Liver (tissue), 9 donors: ENCODE measurements around the gene DNAH3. TPM values are rescaled to one million over a fixed set of nuclear protein-coding genes. Genes with fewer than 3 reads are reported as not detected.

Experiments used
- DNase-seq: peaks from one replicate; pipeline ENCODE4 v3.0.0-alpha.2; 2017; ENCODE audit warnings: low spot score
- H3K27ac ChIP-seq, 2 donors: one replicate each; pipeline ENCODE4 v1.7.0; 2013; ENCODE audit warnings: inconsistent platforms in 2 of 2, low read length in 2 of 2, control low read depth in 1 of 2, low read depth in 1 of 2, mild to moderate bottlenecking in 1 of 2
- H3K27me3 ChIP-seq, 4 donors: one replicate each; pipeline versions ENCODE4 v1.6.1 to v1.7.0; 2013; ENCODE audit warnings: low read length in 3 of 4, inconsistent platforms in 1 of 4, mild to moderate bottlenecking in 1 of 4, moderate library complexity in 1 of 4; ENCODE audit not compliant: control insufficient read depth in 4 of 4, insufficient read depth in 4 of 4
- H3K36me3 ChIP-seq, 4 donors: one replicate each; pipeline versions ENCODE4 v1.6.1 to v1.7.0; 2013; ENCODE audit warnings: low read length in 3 of 4, mild to moderate bottlenecking in 3 of 4, low read depth in 1 of 4, moderate library complexity in 1 of 4; ENCODE audit not compliant: control insufficient read depth in 4 of 4, insufficient read depth in 3 of 4
- H3K4me1 ChIP-seq, 4 donors: one replicate each; pipeline versions ENCODE4 v1.6.1 to v1.7.0; 2013; ENCODE audit warnings: low read length in 3 of 4, mild to moderate bottlenecking in 3 of 4, moderate library complexity in 1 of 4; ENCODE audit not compliant: control insufficient read depth in 4 of 4, insufficient read depth in 4 of 4
- H3K4me3 ChIP-seq, 3 donors: one replicate each; pipeline versions ENCODE4 v1.6.1 to v1.7.0; 2013; ENCODE audit warnings: low read length in 3 of 3, control low read depth in 1 of 3, low read depth in 1 of 3, mild to moderate bottlenecking in 1 of 3
- H3K9ac ChIP-seq, 2 donors: one replicate each; pipeline ENCODE4 v1.7.0; 2013; ENCODE audit warnings: low read length in 2 of 2, mild to moderate bottlenecking in 2 of 2, moderate library complexity in 2 of 2, control low read depth in 1 of 2, low read depth in 1 of 2
- H3K9me3 ChIP-seq, 4 donors: one replicate each; pipeline versions ENCODE4 v1.6.1 to v1.7.0; 2013; ENCODE audit warnings: low read length in 3 of 4; ENCODE audit not compliant: control insufficient read depth in 4 of 4
- CTCF ChIP-seq: fragments of 150-350 bp; IDR thresholded peaks from 2 replicates; pipeline ENCODE4 v1.5.1; 2017; ENCODE audit warnings: improper control_type of control experiment, low read depth, low read length; ENCODE audit not compliant: missing input control
- EGR1 ChIP-seq, 2 donors: IDR thresholded peaks; 2 replicates each; pipeline ENCODE4 v1.6.1; 2016 to 2018; ENCODE audit warnings: antibody characterized with exemption in 2 of 2, low read depth in 2 of 2
- FOXA1 ChIP-seq: IDR thresholded peaks from 2 replicates; pipeline ENCODE4 v1.6.1; 2016; ENCODE audit warnings: antibody characterized with exemption
- FOXA2 ChIP-seq: IDR thresholded peaks from 2 replicates; pipeline ENCODE4 v1.6.1; 2016; ENCODE audit warnings: antibody characterized with exemption
- HNF4G ChIP-seq: IDR thresholded peaks from 2 replicates; pipeline ENCODE4 v1.6.1; 2016; ENCODE audit warnings: antibody characterized with exemption
- JUND ChIP-seq, 2 donors: IDR thresholded peaks; 2 replicates each; pipeline ENCODE4 v1.6.1; 2016; ENCODE audit warnings: antibody characterized with exemption in 2 of 2
- MAX ChIP-seq: IDR thresholded peaks from 2 replicates; pipeline ENCODE4 v1.6.1; 2016; ENCODE audit warnings: antibody characterized with exemption
- NR2F2 ChIP-seq: IDR thresholded peaks from 2 replicates; pipeline ENCODE4 v1.6.1; 2016; ENCODE audit warnings: antibody characterized with exemption
- RAD21 ChIP-seq, 2 donors: IDR thresholded peaks; 2 replicates each; pipeline ENCODE4 v1.6.1; 2016; ENCODE audit warnings: antibody characterized with exemption in 2 of 2, mild to moderate bottlenecking in 2 of 2
- RXRA ChIP-seq, 2 donors: IDR thresholded peaks; 2 replicates each; pipeline ENCODE4 v1.6.1; 2017 to 2018; ENCODE audit warnings: antibody characterized with exemption in 2 of 2, mild to moderate bottlenecking in 1 of 2
- SP1 ChIP-seq: IDR thresholded peaks from 2 replicates; pipeline ENCODE4 v1.6.1; 2018; ENCODE audit warnings: antibody characterized with exemption, mild to moderate bottlenecking
- TAF1 ChIP-seq: conservative IDR thresholded peaks from 2 replicates; pipeline ENCODE4 v1.6.1; 2016; ENCODE audit warnings: antibody characterized with exemption, mild to moderate bottlenecking
- YY1 ChIP-seq: IDR thresholded peaks from 2 replicates; pipeline ENCODE4 v1.6.1; 2016; ENCODE audit warnings: antibody characterized with exemption, mild to moderate bottlenecking
- WGBS: extraction: QIAGEN DNeasy Blood & Tissue Kit; methylation state at CpG from one replicate; pipeline ENCODE4 v1.1.7; 2013; 5-methylcytosine and 5-hydroxymethylcytosine counted together
- polyA plus RNA-seq, 2 donors: library from polyadenylated mRNA; stranded (reverse) in 1 of 2; unstranded in 1 of 2; fragments of 200-250 nt in 1 of 2; fragments of >200 nt in 1 of 2; fragmentation: Nextera tagmentation in 1 of 2; extraction: Ambion mirVana in 1 of 2; gene quantifications; one replicate each; pipeline versions ENCODE4 v1.2.1 to v1.2.3, GENCODE V29; 2013 to 2015
- total RNA-seq, 2 donors: library from RNA; depleted of rRNA; stranded (reverse); fragments of >200 nt; gene quantifications; one replicate each; pipeline ENCODE4 v1.2.3, GENCODE V29; 2014
- TF ChIP-seq, protein P1 (sequence below): IDR thresholded peaks from 2 replicates; pipeline ENCODE4 v1.6.1; 2016; ENCODE audit warnings: antibody characterized with exemption
- TF ChIP-seq, protein P2 (sequence below): IDR thresholded peaks from 2 replicates; pipeline ENCODE4 v1.6.1; 2016; ENCODE audit warnings: antibody characterized with exemption, mild to moderate bottlenecking
- TF ChIP-seq, protein P3 (sequence below): IDR thresholded peaks from 2 replicates; pipeline ENCODE4 v1.6.1; 2016; ENCODE audit warnings: antibody characterized with exemption
- donor health status: healthy.
- donor health status: healthy.
- donor health status: healthy.
- donor health status: healthy.
- donor health status: healthy.

Gene DNAH3
- total and polyA plus RNA-seq, 4 donors: not detected

- TF ChIP-seq, protein P1, sequence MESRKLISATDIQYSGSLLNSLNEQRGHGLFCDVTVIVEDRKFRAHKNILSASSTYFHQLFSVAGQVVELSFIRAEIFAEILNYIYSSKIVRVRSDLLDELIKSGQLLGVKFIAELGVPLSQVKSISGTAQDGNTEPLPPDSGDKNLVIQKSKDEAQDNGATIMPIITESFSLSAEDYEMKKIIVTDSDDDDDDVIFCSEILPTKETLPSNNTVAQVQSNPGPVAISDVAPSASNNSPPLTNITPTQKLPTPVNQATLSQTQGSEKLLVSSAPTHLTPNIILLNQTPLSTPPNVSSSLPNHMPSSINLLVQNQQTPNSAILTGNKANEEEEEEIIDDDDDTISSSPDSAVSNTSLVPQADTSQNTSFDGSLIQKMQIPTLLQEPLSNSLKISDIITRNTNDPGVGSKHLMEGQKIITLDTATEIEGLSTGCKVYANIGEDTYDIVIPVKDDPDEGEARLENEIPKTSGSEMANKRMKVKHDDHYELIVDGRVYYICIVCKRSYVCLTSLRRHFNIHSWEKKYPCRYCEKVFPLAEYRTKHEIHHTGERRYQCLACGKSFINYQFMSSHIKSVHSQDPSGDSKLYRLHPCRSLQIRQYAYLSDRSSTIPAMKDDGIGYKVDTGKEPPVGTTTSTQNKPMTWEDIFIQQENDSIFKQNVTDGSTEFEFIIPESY: no peak
- TF ChIP-seq FOXA2: no peak
Observed at GRCh38 chr16:21078563-21078962, 72.1 kb downstream of the DNAH3 start (continued).

DNA sequence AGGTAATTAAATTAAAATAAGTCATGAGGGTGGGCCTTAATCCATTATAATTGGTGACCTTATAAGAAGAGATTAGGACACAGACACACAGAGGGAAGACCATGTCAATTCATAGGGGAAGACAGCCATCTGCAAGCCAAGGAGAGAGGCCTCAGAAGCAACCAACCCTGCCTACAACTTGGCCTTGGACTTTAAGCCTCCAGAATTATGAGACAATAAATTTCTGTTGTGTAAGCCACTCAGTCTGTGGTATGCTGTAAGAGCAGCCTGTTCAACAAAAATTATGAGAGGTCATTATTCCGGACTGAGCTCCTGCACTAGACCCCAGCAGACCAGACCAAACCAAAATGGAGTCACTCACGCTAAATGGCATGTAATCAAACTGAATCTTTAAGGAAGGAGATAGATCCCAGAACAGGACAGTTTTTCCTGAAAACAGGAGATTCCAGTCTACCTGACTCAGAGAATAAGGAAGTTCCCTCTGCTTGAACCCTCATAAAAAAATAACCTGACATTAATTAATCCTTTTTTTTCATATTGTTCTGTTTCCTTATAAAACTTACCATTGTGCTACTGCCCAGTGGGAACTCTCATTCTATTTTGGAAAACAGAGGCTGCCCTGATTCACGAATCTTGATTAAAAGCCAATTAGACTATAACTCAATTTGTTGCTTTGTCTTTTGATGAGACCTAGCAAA, 74.3 kb downstream of the DNAH3 start:
- no peak overlapping the region for H3K4me3 ChIP-seq
- no peak overlapping the region for H3K9ac ChIP-seq
- no peaks in the 10 kb centered on the region for H3K9me3 ChIP-seq
- WGBS: 90% methylated on average over 3 of the region's 3 CpGs
- no peak overlapping the region for H3K27ac ChIP-seq
- DNase-seq: no peak
- no peak for TF ChIP-seq SP1
- TF ChIP-seq, protein P1: no peak
- TF ChIP-seq, protein P2, sequence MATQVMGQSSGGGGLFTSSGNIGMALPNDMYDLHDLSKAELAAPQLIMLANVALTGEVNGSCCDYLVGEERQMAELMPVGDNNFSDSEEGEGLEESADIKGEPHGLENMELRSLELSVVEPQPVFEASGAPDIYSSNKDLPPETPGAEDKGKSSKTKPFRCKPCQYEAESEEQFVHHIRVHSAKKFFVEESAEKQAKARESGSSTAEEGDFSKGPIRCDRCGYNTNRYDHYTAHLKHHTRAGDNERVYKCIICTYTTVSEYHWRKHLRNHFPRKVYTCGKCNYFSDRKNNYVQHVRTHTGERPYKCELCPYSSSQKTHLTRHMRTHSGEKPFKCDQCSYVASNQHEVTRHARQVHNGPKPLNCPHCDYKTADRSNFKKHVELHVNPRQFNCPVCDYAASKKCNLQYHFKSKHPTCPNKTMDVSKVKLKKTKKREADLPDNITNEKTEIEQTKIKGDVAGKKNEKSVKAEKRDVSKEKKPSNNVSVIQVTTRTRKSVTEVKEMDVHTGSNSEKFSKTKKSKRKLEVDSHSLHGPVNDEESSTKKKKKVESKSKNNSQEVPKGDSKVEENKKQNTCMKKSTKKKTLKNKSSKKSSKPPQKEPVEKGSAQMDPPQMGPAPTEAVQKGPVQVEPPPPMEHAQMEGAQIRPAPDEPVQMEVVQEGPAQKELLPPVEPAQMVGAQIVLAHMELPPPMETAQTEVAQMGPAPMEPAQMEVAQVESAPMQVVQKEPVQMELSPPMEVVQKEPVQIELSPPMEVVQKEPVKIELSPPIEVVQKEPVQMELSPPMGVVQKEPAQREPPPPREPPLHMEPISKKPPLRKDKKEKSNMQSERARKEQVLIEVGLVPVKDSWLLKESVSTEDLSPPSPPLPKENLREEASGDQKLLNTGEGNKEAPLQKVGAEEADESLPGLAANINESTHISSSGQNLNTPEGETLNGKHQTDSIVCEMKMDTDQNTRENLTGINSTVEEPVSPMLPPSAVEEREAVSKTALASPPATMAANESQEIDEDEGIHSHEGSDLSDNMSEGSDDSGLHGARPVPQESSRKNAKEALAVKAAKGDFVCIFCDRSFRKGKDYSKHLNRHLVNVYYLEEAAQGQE: no peak
- no peak for TF ChIP-seq MAX
- TF ChIP-seq CTCF: no peak
- TF ChIP-seq HNF4G: no peak
- TF ChIP-seq EGR1 (IDR thresholded peaks at IDR 0.05; ENCODE audit: low read depth in 2 of 2): no peak
- TF ChIP-seq RAD21 (IDR thresholded peaks at IDR 0.05): no peak
- TF ChIP-seq RXRA (IDR thresholded peaks at IDR 0.05): no peak
- no peak for TF ChIP-seq FOXA1
- no peak for TF ChIP-seq NR2F2
- no peak for TF ChIP-seq TAF1
- TF ChIP-seq JUND (IDR thresholded peaks at IDR 0.05): no peak
- no peak for TF ChIP-seq YY1
- TF ChIP-seq, protein P3, sequence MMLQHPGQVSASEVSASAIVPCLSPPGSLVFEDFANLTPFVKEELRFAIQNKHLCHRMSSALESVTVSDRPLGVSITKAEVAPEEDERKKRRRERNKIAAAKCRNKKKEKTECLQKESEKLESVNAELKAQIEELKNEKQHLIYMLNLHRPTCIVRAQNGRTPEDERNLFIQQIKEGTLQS: no peak
- H3K36me3 ChIP-seq: no peaks in the 10 kb centered on the region
- H3K4me1 ChIP-seq: no peaks in the 10 kb centered on the region
- no peaks in the 10 kb centered on the region for H3K27me3 ChIP-seq
